Measurements from ENCODE around the gene CD72. TPM values are rescaled to one million over a fixed set of nuclear protein-coding genes. Genes with fewer than 3 reads are reported as not detected.

Gene CD72
- total RNA-seq, 2 experiments from 2014 or later = 13.1 to 15.5 TPM

GRCh38 chr9:35659340-35659739, 41.1 kb upstream of the CD72 start:
- intact Hi-C loops (cut with micrococcal nuclease) = loop anchor here (5.0 to 10.0 kb wide), 2 partner anchors 68 to 155 kb away; partner anchors contain the start of genes HINT2 and SPAG8
- DNase-seq (no peak), ATAC-seq (no peak)
- H3K4me1 Mint-ChIP-seq (ENCODE audit: low read depth) = peaks cover 67% of the 10 kb centered on the region
- H3K36me3 Mint-ChIP-seq (ENCODE audit: low read depth) = peaks cover 44% of the 10 kb centered on the region
- H3K27ac Mint-ChIP-seq = peak overlapping the region; percentile 96
- POLR2A ChIA-PET = interaction anchor here (1.0 to 5.3 kb wide), 9 partner anchors 8 to 72 kb away, joined by 3 to 64 read pairs (median 5); partner anchors contain the start of genes CREB3 and TLN1
- TF ChIP-seq CTCF (IDR thresholded peaks at IDR 0.05) = no peak
- peak overlapping the region; percentile 81 for H3K4me3 Mint-ChIP-seq
- CTCF ChIA-PET = interaction anchor here (0.9 to 24.5 kb wide), 16 partner anchors 11 to 167 kb away, joined by 3 to 313 read pairs (median 8); partner anchors contain the start of genes CA9, CREB3, SIT1 and TLN1
- H3K27me3 Mint-ChIP-seq = peaks cover 2% of the 10 kb centered on the region
- H3K9me3 Mint-ChIP-seq = no peaks in the 10 kb centered on the region

DNA sequence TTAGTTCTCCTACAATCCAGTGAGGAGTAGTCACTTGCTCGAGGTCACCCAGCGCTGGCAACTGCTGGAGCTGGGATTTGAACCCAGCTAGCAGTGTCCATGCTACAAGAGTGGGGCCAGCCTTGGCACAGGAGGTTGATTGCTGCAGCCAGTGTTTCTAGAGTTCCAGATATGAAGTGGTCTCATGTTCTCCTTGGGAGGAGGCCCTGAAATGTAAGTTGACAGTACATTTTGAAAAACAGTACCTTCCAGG, 40.7 kb upstream of the CD72 start:
- peaks cover 2% of the 10 kb centered on the region for H3K27me3 Mint-ChIP-seq
- no peaks in the 10 kb centered on the region for H3K9me3 Mint-ChIP-seq
- TF ChIP-seq CTCF (IDR thresholded peaks at IDR 0.05) = no peak
- H3K4me3 Mint-ChIP-seq = peak overlapping the region; percentile 81
- intact Hi-C loops (cut with micrococcal nuclease) = loop anchor here (5.0 to 10.0 kb wide), 2 partner anchors 68 to 156 kb away; partner anchors contain the start of genes HINT2 and SPAG8
- DNase-seq (no peak), ATAC-seq (no peak)
- peaks cover 65% of the 10 kb centered on the region for H3K4me1 Mint-ChIP-seq (ENCODE audit: low read depth)
- ChIA-PET CTCF (interaction anchor here (0.9 to 24.5 kb wide), 18 partner anchors 9 to 223 kb away, joined by 3 to 313 read pairs (median 7); partner anchors contain the start of genes CA9, CREB3, SIT1 and TLN1), POLR2A (interaction anchor here (1.0 to 5.3 kb wide), 8 partner anchors 8 to 73 kb away, joined by 3 to 64 read pairs (median 6); partner anchors contain the start of genes CREB3 and TLN1)
- H3K27ac Mint-ChIP-seq = peak overlapping the region; percentile 96
- peaks cover 44% of the 10 kb centered on the region for H3K36me3 Mint-ChIP-seq (ENCODE audit: low read depth)

DNA sequence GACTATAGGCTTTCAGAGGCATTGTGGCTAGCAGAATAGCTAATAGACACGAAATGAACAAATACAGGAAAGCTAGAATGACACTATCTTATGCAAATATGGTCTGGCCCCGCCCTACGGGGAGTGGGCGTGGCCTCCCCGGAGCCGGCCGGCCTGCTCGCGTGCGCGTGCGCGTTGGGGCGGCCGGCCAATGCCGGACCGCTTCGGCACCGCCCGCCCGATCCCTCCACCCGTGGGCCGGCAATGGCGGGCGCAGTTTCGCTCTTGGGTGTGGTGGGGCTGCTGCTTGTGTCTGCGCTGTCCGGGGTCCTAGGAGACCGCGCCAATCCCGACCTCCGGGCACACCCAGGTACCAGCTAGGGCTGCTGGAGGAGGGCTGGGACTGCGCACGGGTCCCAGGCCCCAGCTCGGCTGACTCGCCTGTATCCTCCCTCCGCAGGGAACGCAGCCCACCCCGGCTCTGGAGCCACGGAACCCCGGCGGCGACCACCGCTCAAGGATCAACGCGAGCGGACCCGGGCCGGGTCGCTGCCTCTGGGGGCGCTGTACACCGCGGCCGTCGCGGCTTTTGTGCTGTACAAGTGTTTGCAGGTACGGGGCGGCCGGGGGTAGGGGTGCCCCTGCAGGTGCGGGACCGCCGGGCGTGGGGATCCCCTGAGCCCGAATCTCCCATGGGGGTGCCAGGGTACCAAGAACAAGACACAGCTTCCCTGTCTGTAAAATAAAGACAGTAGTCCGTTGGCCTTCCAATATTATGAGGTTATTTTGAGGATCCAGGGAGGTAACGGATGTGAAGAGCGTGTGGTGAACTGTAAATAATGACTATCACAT, 40.1 kb upstream of the CD72 start, which contains the start of gene CCDC107:
TSS of gene CCDC107 (plus strand) at position 156 of the 831 bp plus-strand sequence. CDS start at position 244, 88 bp downstream.
- POLR2A ChIA-PET = interaction anchor here (0.7 to 5.3 kb wide), 17 partner anchors 9 to 154 kb away, joined by 3 to 64 read pairs (median 4); partner anchors contain the start of genes CREB3, SPAG8, TLN1 and TPM2
- Mint-ChIP-seq H3K36me3 (ENCODE audit: low read depth) (peaks cover 43% of the 10 kb centered on the region), H3K9me3 (no peaks in the 10 kb centered on the region), H3K4me3 (peak within 1 kb of the TSS; percentile 81), H3K27me3 (peaks cover 2% of the 10 kb centered on the region), H3K27ac (peak within 1 kb of the TSS; percentile 96), H3K4me1 (ENCODE audit: low read depth) (peaks cover 63% of the 10 kb centered on the region)
- TF ChIP-seq CTCF (IDR thresholded peaks at IDR 0.05) = peak; percentile 96
- peak; percentile 78 for ATAC-seq
- DNase-seq = peak; percentile 82
- CTCF ChIA-PET = interaction anchor here (0.5 to 24.5 kb wide), 30 partner anchors 9 to 1412 kb away, joined by 3 to 313 read pairs (median 4); partner anchors contain the start of genes CA9, CREB3, SIT1 and SPAG8
- intact Hi-C loops (cut with micrococcal nuclease) = loop anchor here (5.0 to 10.0 kb wide), 2 partner anchors 69 to 156 kb away; partner anchors contain the start of genes HINT2 and SPAG8

- H3K9me3 Mint-ChIP-seq = no peaks in the 10 kb centered on the region
- H3K27ac Mint-ChIP-seq = peak within 1 kb of the TSS; percentile 96
- H3K36me3 Mint-ChIP-seq (ENCODE audit: low read depth) = peaks cover 38% of the 10 kb centered on the region
- TF ChIP-seq CTCF (IDR thresholded peaks at IDR 0.05) = no peak
- intact Hi-C loops (cut with micrococcal nuclease) = loop anchor here (5.0 to 10.0 kb wide), 2 partner anchors 70 to 157 kb away; partner anchors contain the start of genes HINT2 and SPAG8
- peaks cover 2% of the 10 kb centered on the region for H3K27me3 Mint-ChIP-seq
- ChIA-PET POLR2A (interaction anchor here (0.5 to 5.3 kb wide), 16 partner anchors 10 to 154 kb away, joined by 3 to 64 read pairs (median 4); partner anchors contain the start of genes CREB3, SPAG8, TLN1 and TPM2), CTCF (interaction anchor here (0.5 to 24.5 kb wide), 26 partner anchors 10 to 1412 kb away, joined by 3 to 313 read pairs (median 4); partner anchors contain the start of genes CA9, CREB3, SIT1 and SPAG8)
- ATAC-seq (peak; percentile 95), DNase-seq (peak; percentile 97)
- peak within 1 kb of the TSS; percentile 81 for H3K4me3 Mint-ChIP-seq
- peaks cover 59% of the 10 kb centered on the region for H3K4me1 Mint-ChIP-seq (ENCODE audit: low read depth)
Observed at GRCh38 chr9:35657546-35658136, 39.4 kb upstream of the CD72 start, which contains the start of gene RMRP. Gene RMRP (minus strand): TSS chr9:35658019.

All from activated CD8-positive, alpha-beta T cell treated with anti-CD3 and anti-CD28 coated beads for 36 hours (primary cell).